HEK293 (cell line): ENCODE data around the gene SWT1.

ENCODE experiments used
- CTCF ChIP-seq: fragments of 450-650 bp; formaldehyde crosslinking; IDR thresholded peaks from 2 replicates; pipeline ENCODE4 v1.5.1; 2016; ENCODE audit warnings: missing biosample characterization, missing genetic modification characterization
- PBX3 ChIP-seq: sonication (generic); formaldehyde crosslinking; IDR thresholded peaks from 2 replicates; pipeline ENCODE4 v1.8.1; 2022; ENCODE audit warnings: mild to moderate bottlenecking, moderate library complexity, missing genetic modification reagents
- SALL2 ChIP-seq: fragments of 450-650 bp; formaldehyde crosslinking; IDR thresholded peaks from 2 replicates; pipeline ENCODE4 v1.5.0; 2017; ENCODE audit warnings: missing biosample characterization, mild to moderate bottlenecking, missing genetic modification characterization, borderline replicate concordance
- TRIM28 ChIP-seq: IDR thresholded peaks from 2 replicates; pipeline ENCODE4 v1.6.1; 2011; ENCODE audit warnings: low read length, control low read depth, borderline replicate concordance
- ZBTB6 ChIP-seq: fragments of 450-650 bp; formaldehyde crosslinking; IDR thresholded peaks from 2 replicates; pipeline ENCODE4 v1.5.1; 2017; ENCODE audit warnings: missing biosample characterization, missing genetic modification characterization
- ZNF140 ChIP-seq: fragments of 450-650 bp; formaldehyde crosslinking; IDR thresholded peaks from 2 replicates; pipeline ENCODE4 v1.5.1; 2016; ENCODE audit warnings: missing biosample characterization, missing genetic modification characterization
- ZNF202 ChIP-seq: fragments of 450-650 bp; formaldehyde crosslinking; IDR thresholded peaks from 2 replicates; pipeline ENCODE4 v1.5.1; 2016; ENCODE audit warnings: missing biosample characterization, missing genetic modification characterization, borderline replicate concordance
- ZNF274 ChIP-seq, 2 experiments: fragments of 200-500 bp in 1 of 2; fragments of 450-650 bp in 1 of 2; sonication (Bioruptor generic) in 1 of 2; formaldehyde crosslinking in 1 of 2; IDR thresholded peaks; 2 replicates each; pipeline versions ENCODE4 v1.5.1 to v1.6.1; 2014 to 2016; ENCODE audit warnings: borderline replicate concordance in 1 of 2, inconsistent platforms in 1 of 2, low read length in 1 of 2, missing biosample characterization in 1 of 2, missing genetic modification characterization in 1 of 2
- ZNF624 ChIP-seq: fragments of 450-650 bp; formaldehyde crosslinking; IDR thresholded peaks from 2 replicates; pipeline ENCODE4 v1.5.1; 2017; ENCODE audit warnings: missing biosample characterization, missing genetic modification characterization
- ZNF626 ChIP-seq: fragments of 450-650 bp; sonication (Bioruptor Pico); formaldehyde crosslinking; IDR thresholded peaks from 2 replicates; pipeline ENCODE4 v1.5.1; 2018; ENCODE audit warnings: missing biosample characterization, missing genetic modification characterization, inconsistent platforms

GRCh38 chr1:185300152-185300551, 143.2 kb downstream of the SWT1 start:
- TF ChIP-seq ZNF202 (tag by site-specific recombination) (no peak), SALL2 (no peak), CTCF (tag by site-specific recombination) (no peak), ZNF626 (tag by site-specific recombination) (no peak), ZNF274 (IDR thresholded peaks at IDR 0.05; ENCODE audit: low read length) (no peak), ZNF274 (tag by site-specific recombination; IDR thresholded peaks at IDR 0.05; ENCODE audit: borderline replicate concordance) (no peak), ZBTB6 (no peak), ZNF140 (tag by site-specific recombination) (no peak), ZNF624 (tag by site-specific recombination) (no peak), TRIM28 (no peak), PBX3 (CRISPR knock-in tag) (no peak)
